ENCODE data around the gene NR2F2.
A peak's percentile ranks its signal among the peaks of the same experiment; 100 is the strongest.

Gene NR2F2

GRCh38 chr15:96363707-96364106 is 33.2 kb downstream of the NR2F2 start:
- Histone ChIP-seq H3K23ac (ENCODE audit: low read depth, low read length, poor library complexity) (no peak overlapping the region), H3K79me1 (ENCODE audit: low read depth, low read length) (no peaks in the 10 kb centered on the region), H3K36me3 (replicated peaks in 1 of 2; ENCODE audit: control insufficient read depth in 2 of 2, insufficient read depth in 2 of 2, low read length in 2 of 2) (no peaks in the 10 kb centered on the region), H2BK120ac (ENCODE audit: low read depth, low read length) (no peak overlapping the region), H2AK5ac (ENCODE audit: low read depth, low read length) (no peak overlapping the region), H3K27me3 (ENCODE audit: control insufficient read depth in 3 of 3, insufficient read depth in 3 of 3, low read depth in 1 of 3, low read length in 3 of 3) (peaks cover 18 to 77% (median 50%) of the 10 kb centered on the region in 3 experiments), H4K8ac (ENCODE audit: low read depth, low read length) (no peak overlapping the region), H3K27ac (replicated peaks; ENCODE audit: low read length) (no peak overlapping the region), H3K4me3 (ENCODE audit: low read length in 2 of 2) (no peak overlapping the region), H3K14ac (ENCODE audit: low read length) (no peak overlapping the region), H2BK15ac (ENCODE audit: low read length) (no peak overlapping the region), H3K4me2 (ENCODE audit: insufficient read depth, low read length, poor library complexity, severe bottlenecking) (peak overlapping the region; percentile 21), H3K18ac (ENCODE audit: low read length) (no peak overlapping the region), H3K9ac (ENCODE audit: low read depth, low read length, poor library complexity) (no peak overlapping the region), H2BK12ac (ENCODE audit: low read length) (no peak overlapping the region), H3K4me1 (ENCODE audit: control insufficient read depth in 2 of 2, insufficient read depth in 1 of 2, low read depth in 1 of 2, low read length in 2 of 2) (peaks cover 29 to 42% of the 10 kb centered on the region in 2 donors), H3K9me3 (replicated peaks in 1 of 2; ENCODE audit: control insufficient read depth in 2 of 2, insufficient read depth in 1 of 2, low read depth in 1 of 2, low read length in 2 of 2) (peaks cover 0 to 15% of the 10 kb centered on the region in 2 donors), H3K4ac (ENCODE audit: low read length) (no peak overlapping the region), H4K91ac (ENCODE audit: low read depth, low read length, poor library complexity) (no peak overlapping the region), H2AFZ (ENCODE audit: low read length) (no peak overlapping the region), H2BK5ac (ENCODE audit: low read length) (no peak overlapping the region)
- no peak for DNase-seq (ENCODE audit: low spot score)
- no CpG with 5 or more reads among the region's 9 CpGs for WGBS, 2 donors (ENCODE audit: extremely low coverage in 2 of 2, insufficient read length in 2 of 2, insufficient replicate concordance in 1 of 2)

GRCh38 chr15:96365781-96366525 is 35.5 kb downstream of the NR2F2 start:
- peak overlapping the region; percentile 62 for H3K4me2 ChIP-seq (ENCODE audit: insufficient read depth, low read length, poor library complexity, severe bottlenecking)
- no peak for DNase-seq (ENCODE audit: low spot score)
- H2AK5ac ChIP-seq (ENCODE audit: low read depth, low read length), result no peak overlapping the region
- no peaks in the 10 kb centered on the region for H3K79me1 ChIP-seq (ENCODE audit: low read depth, low read length)
- peak overlapping the region; percentile 10 for H2BK15ac ChIP-seq (ENCODE audit: low read length)
- H4K8ac ChIP-seq (ENCODE audit: low read depth, low read length), result no peak overlapping the region
- no peak overlapping the region for H2AFZ ChIP-seq (ENCODE audit: low read length)
- H3K23ac ChIP-seq (ENCODE audit: low read depth, low read length, poor library complexity), result peak overlapping the region; percentile 47
- peak overlapping the region; percentile 88 for H3K18ac ChIP-seq (ENCODE audit: low read length)
- H2BK12ac ChIP-seq (ENCODE audit: low read length), result no peak overlapping the region
- H3K9me3 ChIP-seq (replicated peaks in 1 of 2; ENCODE audit: control insufficient read depth in 2 of 2, insufficient read depth in 1 of 2, low read depth in 1 of 2, low read length in 2 of 2), result peaks cover 0 to 15% of the 10 kb centered on the region in 2 donors
- no peak overlapping the region for H3K4ac ChIP-seq (ENCODE audit: low read length)
- H3K14ac ChIP-seq (ENCODE audit: low read length), result no peak overlapping the region
- H3K27ac ChIP-seq (replicated peaks; ENCODE audit: low read length), result no peak overlapping the region
- H3K4me3 ChIP-seq (ENCODE audit: low read length in 2 of 2), result peak overlapping the region in 1 of 2 donors; percentile 65
- H2BK120ac ChIP-seq (ENCODE audit: low read depth, low read length), result no peak overlapping the region
- WGBS, 2 donors (ENCODE audit: extremely low coverage in 2 of 2, insufficient read length in 2 of 2, insufficient replicate concordance in 1 of 2), result no CpG with 5 or more reads among the region's 42 CpGs
- no peaks in the 10 kb centered on the region for H3K36me3 ChIP-seq (replicated peaks in 1 of 2; ENCODE audit: control insufficient read depth in 2 of 2, insufficient read depth in 2 of 2, low read length in 2 of 2)
- peak overlapping the region; percentile 68 for H3K9ac ChIP-seq (ENCODE audit: low read depth, low read length, poor library complexity)
- H4K91ac ChIP-seq (ENCODE audit: low read depth, low read length, poor library complexity), result no peak overlapping the region
- peaks cover 26 to 36% of the 10 kb centered on the region in 2 donors for H3K4me1 ChIP-seq (ENCODE audit: control insufficient read depth in 2 of 2, insufficient read depth in 1 of 2, low read depth in 1 of 2, low read length in 2 of 2)
- no peak overlapping the region for H2BK5ac ChIP-seq (ENCODE audit: low read length)
- H3K27me3 ChIP-seq (ENCODE audit: control insufficient read depth in 3 of 3, insufficient read depth in 3 of 3, low read depth in 1 of 3, low read length in 3 of 3), result peaks cover 21 to 88% (median 61%) of the 10 kb centered on the region in 3 experiments

GRCh38 chr15:96366526-96366877 is 36.0 kb downstream of the NR2F2 start:
- H3K14ac ChIP-seq (ENCODE audit: low read length), result no peak overlapping the region
- H3K9me3 ChIP-seq (replicated peaks in 1 of 2; ENCODE audit: control insufficient read depth in 2 of 2, insufficient read depth in 1 of 2, low read depth in 1 of 2, low read length in 2 of 2), result peaks cover 0 to 15% of the 10 kb centered on the region in 2 donors
- H4K91ac ChIP-seq (ENCODE audit: low read depth, low read length, poor library complexity), result no peak overlapping the region
- no peak overlapping the region for H2AFZ ChIP-seq (ENCODE audit: low read length)
- no peak overlapping the region for H2BK12ac ChIP-seq (ENCODE audit: low read length)
- DNase-seq (ENCODE audit: low spot score), result no peak
- peak overlapping the region; percentile 31 for H3K18ac ChIP-seq (ENCODE audit: low read length)
- H3K36me3 ChIP-seq (replicated peaks in 1 of 2; ENCODE audit: control insufficient read depth in 2 of 2, insufficient read depth in 2 of 2, low read length in 2 of 2), result no peaks in the 10 kb centered on the region
- H2BK5ac ChIP-seq (ENCODE audit: low read length), result no peak overlapping the region
- H3K4me1 ChIP-seq (ENCODE audit: control insufficient read depth in 2 of 2, insufficient read depth in 1 of 2, low read depth in 1 of 2, low read length in 2 of 2), result peaks cover 23 to 36% of the 10 kb centered on the region in 2 donors
- no peak overlapping the region for H2AK5ac ChIP-seq (ENCODE audit: low read depth, low read length)
- H3K27ac ChIP-seq (replicated peaks; ENCODE audit: low read length), result no peak overlapping the region
- H3K9ac ChIP-seq (ENCODE audit: low read depth, low read length, poor library complexity), result no peak overlapping the region
- peaks cover 21 to 85% (median 61%) of the 10 kb centered on the region in 3 experiments for H3K27me3 ChIP-seq (ENCODE audit: control insufficient read depth in 3 of 3, insufficient read depth in 3 of 3, low read depth in 1 of 3, low read length in 3 of 3)
- no peak overlapping the region for H2BK15ac ChIP-seq (ENCODE audit: low read length)
- H4K8ac ChIP-seq (ENCODE audit: low read depth, low read length), result no peak overlapping the region
- H3K4me2 ChIP-seq (ENCODE audit: insufficient read depth, low read length, poor library complexity, severe bottlenecking), result peak overlapping the region; percentile 62
- H3K79me1 ChIP-seq (ENCODE audit: low read depth, low read length), result no peaks in the 10 kb centered on the region
- H3K4me3 ChIP-seq (ENCODE audit: low read length in 2 of 2), result peak overlapping the region in 1 of 2 donors; percentile 4
- no peak overlapping the region for H3K4ac ChIP-seq (ENCODE audit: low read length)
- no CpG with 5 or more reads among the region's 22 CpGs for WGBS, 2 donors (ENCODE audit: extremely low coverage in 2 of 2, insufficient read length in 2 of 2, insufficient replicate concordance in 1 of 2)
- H2BK120ac ChIP-seq (ENCODE audit: low read depth, low read length), result no peak overlapping the region
- no peak overlapping the region for H3K23ac ChIP-seq (ENCODE audit: low read depth, low read length, poor library complexity)

- Histone ChIP-seq H4K91ac (ENCODE audit: low read depth, low read length, poor library complexity) (no peak overlapping the region), H3K4me2 (ENCODE audit: insufficient read depth, low read length, poor library complexity, severe bottlenecking) (peak overlapping the region; percentile 71), H3K9ac (ENCODE audit: low read depth, low read length, poor library complexity) (no peak overlapping the region), H4K8ac (ENCODE audit: low read depth, low read length) (no peak overlapping the region), H3K79me1 (ENCODE audit: low read depth, low read length) (no peaks in the 10 kb centered on the region), H3K9me3 (replicated peaks in 1 of 2; ENCODE audit: control insufficient read depth in 2 of 2, insufficient read depth in 1 of 2, low read depth in 1 of 2, low read length in 2 of 2) (peaks cover 0 to 15% of the 10 kb centered on the region in 2 donors), H3K23ac (ENCODE audit: low read depth, low read length, poor library complexity) (no peak overlapping the region), H3K4me1 (ENCODE audit: control insufficient read depth in 2 of 2, insufficient read depth in 1 of 2, low read depth in 1 of 2, low read length in 2 of 2) (peaks cover 12 to 31% of the 10 kb centered on the region in 2 donors), H3K36me3 (replicated peaks in 1 of 2; ENCODE audit: control insufficient read depth in 2 of 2, insufficient read depth in 2 of 2, low read length in 2 of 2) (no peaks in the 10 kb centered on the region), H2BK12ac (ENCODE audit: low read length) (no peak overlapping the region), H3K4me3 (ENCODE audit: low read length in 2 of 2) (peak overlapping the region in 1 of 2 donors; percentile 18), H3K14ac (ENCODE audit: low read length) (no peak overlapping the region), H2BK15ac (ENCODE audit: low read length) (no peak overlapping the region), H2AK5ac (ENCODE audit: low read depth, low read length) (peak overlapping the region; percentile 26), H2BK5ac (ENCODE audit: low read length) (no peak overlapping the region), H3K27ac (replicated peaks; ENCODE audit: low read length) (no peak overlapping the region), H3K18ac (ENCODE audit: low read length) (peak overlapping the region; percentile 60), H2BK120ac (ENCODE audit: low read depth, low read length) (no peak overlapping the region), H3K27me3 (ENCODE audit: control insufficient read depth in 3 of 3, insufficient read depth in 3 of 3, low read depth in 1 of 3, low read length in 3 of 3) (peaks cover 21 to 82% (median 61%) of the 10 kb centered on the region in 3 experiments), H2AFZ (ENCODE audit: low read length) (no peak overlapping the region), H3K4ac (ENCODE audit: low read length) (no peak overlapping the region)
- no peak for DNase-seq (ENCODE audit: low spot score)
- no CpG with 5 or more reads among the region's 31 CpGs for WGBS, 2 donors (ENCODE audit: extremely low coverage in 2 of 2, insufficient read length in 2 of 2, insufficient replicate concordance in 1 of 2)
Measured at GRCh38 chr15:96367311-96368200, 37.1 kb downstream of the NR2F2 start.
